HG02852 (cell line): ENCODE results near the gene PVALB.
"Not testable (repeated sequence)": the region's sequence is repeated elsewhere in the genome, so short reads cannot be mapped to it uniquely, and the experiment has no call there.

Experiments used
- ATAC-seq: cut with Tn5 transposase; IDR thresholded peaks from one replicate; pipeline ENCODE4 v1.9.1; 2021; ENCODE audit warnings: mild to moderate bottlenecking, moderate library complexity; ENCODE audit not compliant: unreplicated experiment

The PVALB gene

GRCh38 chr22:36758792-36759271, 58.0 kb downstream of the PVALB start:
- ATAC-seq = no peak

DNA sequence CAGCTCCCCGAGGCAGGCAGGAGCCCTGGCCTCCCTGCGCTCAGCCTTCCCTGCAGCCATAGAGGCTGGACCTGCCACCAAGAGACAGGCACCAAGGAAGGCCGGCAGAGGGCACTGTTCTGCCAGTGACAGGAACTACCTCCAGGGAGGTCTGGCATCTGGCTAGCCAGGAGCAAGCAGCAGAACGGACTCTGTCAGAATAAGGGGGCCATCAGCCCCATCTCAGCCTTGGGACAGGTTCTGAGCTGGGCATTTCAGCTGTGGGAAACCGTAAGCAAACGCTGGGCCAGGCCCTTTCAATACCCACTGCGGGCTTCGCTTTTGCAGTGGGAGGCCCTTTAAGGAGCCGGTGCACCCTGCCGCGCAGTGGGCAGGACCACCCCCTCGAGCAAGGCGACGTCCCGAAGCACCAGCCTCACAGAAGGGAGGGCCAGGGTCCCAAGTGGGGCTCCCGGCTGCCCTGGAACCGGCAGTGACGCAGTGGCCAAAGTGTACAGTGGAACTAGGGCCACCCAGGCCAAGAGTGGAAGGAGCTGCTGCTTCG, 59.1 kb downstream of the PVALB start:
- ATAC-seq = no peak

DNA sequence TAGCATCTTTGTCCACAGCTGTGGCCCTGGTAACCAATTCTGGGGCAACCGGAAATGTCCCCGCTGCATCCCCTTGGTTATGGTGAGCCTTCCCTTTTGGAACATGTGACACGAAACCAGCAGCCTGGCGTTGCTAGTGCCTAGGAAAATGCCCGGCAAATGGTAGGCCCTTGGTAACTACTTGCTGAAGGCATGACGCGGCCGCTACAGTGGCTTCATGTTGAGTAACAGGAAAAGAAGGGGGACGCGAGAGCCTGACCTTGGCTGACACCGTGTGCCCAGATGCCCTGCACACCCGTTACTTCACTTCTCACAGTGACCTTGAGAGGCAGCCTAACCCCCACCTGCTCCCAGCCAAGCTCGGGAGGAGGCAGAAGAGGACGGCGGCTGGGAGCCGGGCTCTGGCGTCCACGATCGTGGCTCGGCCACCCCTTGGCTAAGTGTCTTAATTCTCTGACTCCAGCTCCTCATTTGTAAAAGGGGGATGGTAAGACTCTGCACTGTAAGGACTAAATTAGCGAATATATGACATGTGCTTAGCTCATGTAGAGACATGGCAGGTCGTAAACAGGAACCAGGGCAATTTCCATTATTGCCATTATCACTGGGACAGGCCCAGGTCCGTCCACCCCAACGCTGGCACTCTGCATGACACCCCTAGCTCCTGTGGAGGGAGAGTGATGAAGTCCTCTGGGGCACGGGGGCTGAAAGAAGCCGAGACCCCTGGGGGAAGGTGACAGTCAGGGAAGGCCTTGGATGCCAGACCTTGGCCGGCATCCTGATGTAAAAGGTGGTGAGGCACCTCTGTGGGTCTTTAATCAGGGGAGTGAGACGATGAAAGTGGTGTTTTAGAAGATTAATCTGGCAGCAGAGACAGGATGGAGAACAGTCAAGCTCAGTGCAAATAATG, 59.8 kb downstream of the PVALB start:
- no peak for ATAC-seq

DNA sequence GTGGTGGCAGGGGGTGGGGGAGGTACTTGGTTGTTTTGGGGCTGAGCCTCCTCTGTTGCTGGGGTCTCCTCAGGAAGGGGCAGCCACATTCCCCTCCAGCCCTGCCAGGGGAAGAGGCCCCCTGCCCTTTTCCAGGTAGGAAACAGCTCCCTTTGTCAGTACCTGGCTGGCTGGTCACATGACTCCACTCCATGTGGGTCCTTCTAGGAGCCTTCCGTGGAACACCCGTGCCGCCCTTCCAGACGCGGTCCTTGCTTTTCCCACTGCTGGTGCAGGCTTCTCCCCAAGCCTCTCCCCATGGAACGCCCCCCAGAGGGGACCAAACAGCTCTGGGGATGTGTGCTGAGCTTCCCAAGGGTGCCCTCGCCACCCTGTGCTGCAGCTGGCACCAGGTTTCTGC, 60.8 kb downstream of the PVALB start:
- no peak for ATAC-seq

DNA sequence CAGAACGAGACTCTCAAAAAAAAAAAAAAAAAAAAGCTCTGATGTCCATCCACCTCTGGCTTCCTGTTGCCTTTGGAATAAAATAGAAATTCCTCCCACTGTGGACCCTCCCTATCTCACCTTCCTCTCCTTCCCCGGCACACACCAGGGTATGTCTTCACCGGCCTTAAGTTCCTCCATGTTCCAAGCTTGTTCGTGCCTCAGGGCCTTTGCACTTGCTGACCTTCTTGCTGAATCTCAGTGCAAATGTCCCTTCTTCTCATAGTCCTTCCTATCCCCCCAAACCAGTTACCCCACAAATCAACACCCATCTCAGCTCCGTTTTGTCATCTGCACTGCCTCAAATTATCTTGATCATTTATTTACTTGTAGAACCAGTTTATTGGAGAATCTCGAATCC, 61.5 kb downstream of the PVALB start:
- ATAC-seq = no peak

GRCh38 chr22:36754881-36755280, 62.0 kb downstream of the PVALB start:
- not testable (repeated sequence) for ATAC-seq

DNA sequence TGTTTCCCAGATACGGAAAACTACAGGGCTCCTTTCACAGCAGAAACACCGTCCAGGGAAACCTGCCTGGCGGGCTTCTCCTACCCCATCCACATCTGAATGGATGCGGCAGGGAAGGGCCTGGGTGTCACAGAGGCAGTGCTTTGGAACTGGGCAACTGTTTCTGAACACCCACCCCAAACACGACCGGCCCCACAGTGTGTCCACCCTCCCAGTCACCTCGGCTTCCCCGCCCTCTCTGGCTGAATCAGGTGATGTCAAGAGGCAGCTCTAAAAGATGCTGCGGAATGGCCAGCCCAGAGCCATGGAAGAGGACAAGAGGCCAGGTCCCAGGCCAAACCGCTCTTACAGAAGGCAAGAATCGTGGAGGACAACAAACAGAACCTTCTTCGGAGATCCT, 62.9 kb downstream of the PVALB start:
- no peak for ATAC-seq

DNA sequence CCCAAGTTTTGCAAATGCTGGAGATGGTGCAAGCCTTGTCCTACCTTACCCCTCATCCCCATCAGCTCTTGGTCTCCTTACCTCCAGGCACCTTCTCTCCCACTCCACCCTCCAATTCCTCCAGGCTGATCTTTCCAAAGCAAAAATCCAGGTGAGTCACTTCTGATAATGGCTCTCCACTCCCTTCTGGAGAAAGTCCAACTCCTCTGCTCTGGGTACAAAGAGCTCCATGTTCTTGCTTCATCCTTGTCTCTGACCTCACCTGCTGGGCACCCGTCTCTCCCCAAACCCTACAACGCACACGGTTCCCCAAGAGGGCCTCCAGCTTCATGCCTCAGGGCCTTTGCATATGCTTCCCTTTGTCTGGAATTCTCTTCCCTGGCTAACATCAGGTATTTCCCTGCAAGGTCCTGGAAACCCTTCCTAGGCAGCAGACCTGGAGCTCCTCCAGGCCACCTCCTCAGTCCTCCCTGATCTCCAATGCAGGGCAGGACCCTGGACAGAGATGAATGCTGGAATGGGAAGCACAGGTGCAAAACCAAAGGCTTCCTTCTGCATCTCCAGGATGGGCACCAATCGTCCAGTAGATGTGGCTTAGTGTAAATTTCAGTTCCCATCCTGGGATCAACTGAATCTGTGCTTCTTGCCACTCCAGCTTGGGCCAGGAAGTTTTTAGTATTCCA, 63.6 kb downstream of the PVALB start:
- no peak for ATAC-seq
